Hepatocyte (in vitro differentiated cells): Measurements from ENCODE around the gene SRBD1.

Experiments
- CTCF ChIP-seq: fragments of 200-600 bp; sonication (generic); IDR thresholded peaks from 2 replicates; pipeline ENCODE4 v1.5.1; 2016; ENCODE audit warnings: antibody characterized with exemption, mild to moderate bottlenecking; ENCODE audit not compliant: poor library complexity
- EZH2 ChIP-seq: fragments of 200-600 bp; sonication (generic); IDR thresholded peaks from 2 replicates; pipeline ENCODE4 v1.6.1; 2016; ENCODE audit warnings: antibody characterized with exemption, mild to moderate bottlenecking, borderline replicate concordance

GRCh38 chr2:45577441-45577840 lies 33.6 kb downstream of the SRBD1 start:
- no peak for TF ChIP-seq CTCF
- TF ChIP-seq EZH2 = no peak
